ENCODE results near the gene EMC6.

- TF ChIP-seq, protein P1, sequence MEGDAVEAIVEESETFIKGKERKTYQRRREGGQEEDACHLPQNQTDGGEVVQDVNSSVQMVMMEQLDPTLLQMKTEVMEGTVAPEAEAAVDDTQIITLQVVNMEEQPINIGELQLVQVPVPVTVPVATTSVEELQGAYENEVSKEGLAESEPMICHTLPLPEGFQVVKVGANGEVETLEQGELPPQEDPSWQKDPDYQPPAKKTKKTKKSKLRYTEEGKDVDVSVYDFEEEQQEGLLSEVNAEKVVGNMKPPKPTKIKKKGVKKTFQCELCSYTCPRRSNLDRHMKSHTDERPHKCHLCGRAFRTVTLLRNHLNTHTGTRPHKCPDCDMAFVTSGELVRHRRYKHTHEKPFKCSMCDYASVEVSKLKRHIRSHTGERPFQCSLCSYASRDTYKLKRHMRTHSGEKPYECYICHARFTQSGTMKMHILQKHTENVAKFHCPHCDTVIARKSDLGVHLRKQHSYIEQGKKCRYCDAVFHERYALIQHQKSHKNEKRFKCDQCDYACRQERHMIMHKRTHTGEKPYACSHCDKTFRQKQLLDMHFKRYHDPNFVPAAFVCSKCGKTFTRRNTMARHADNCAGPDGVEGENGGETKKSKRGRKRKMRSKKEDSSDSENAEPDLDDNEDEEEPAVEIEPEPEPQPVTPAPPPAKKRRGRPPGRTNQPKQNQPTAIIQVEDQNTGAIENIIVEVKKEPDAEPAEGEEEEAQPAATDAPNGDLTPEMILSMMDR (IDR thresholded peaks at IDR 0.05; ENCODE audit: low read depth, low read length, poor library complexity, severe bottlenecking): no peak
- TF ChIP-seq EZH2phosphoT487 (IDR thresholded peaks at IDR 0.05; ENCODE audit: borderline replicate concordance, low read length): no peak
Observed at GRCh38 chr17:3685174-3685573, 16.6 kb downstream of the EMC6 start.

Measured in DOHH2 (cell line).